ENCODE results near the gene BTBD7.

BTBD7 gene

DNA sequence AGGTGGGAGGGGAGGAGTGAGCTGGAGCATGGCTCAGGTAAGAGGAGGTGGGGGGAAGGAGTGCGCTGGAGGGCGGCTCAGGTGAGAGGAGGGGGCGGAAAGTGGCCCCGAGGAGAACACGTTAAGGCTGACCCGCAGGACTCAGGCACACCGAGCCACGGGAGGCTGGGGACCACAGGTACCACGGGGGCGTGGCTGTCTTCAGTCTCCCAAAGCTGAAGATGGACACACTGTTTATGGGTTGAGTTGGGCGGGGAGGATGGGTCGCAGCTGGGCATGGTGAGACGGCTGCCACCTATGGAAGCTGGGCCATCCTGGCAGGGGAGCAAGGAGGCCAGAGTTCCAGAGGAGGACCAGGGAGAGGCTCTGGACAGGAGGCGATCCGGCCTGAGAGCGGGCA lies 102.3 kb downstream of the BTBD7 start:
- H3K27me3 Mint-ChIP-seq: peaks cover 11% of the 10 kb centered on the region
- peaks cover 11% of the 10 kb centered on the region for H3K4me1 Mint-ChIP-seq
- H3K27ac Mint-ChIP-seq: no peak overlapping the region
- H3K4me3 Mint-ChIP-seq: peak overlapping the region; percentile 68
- ATAC-seq: no peak
- peaks cover 31% of the 10 kb centered on the region for H3K36me3 Mint-ChIP-seq (ENCODE audit: low read depth)
- DNase-seq: no peak
- H3K9me3 Mint-ChIP-seq: no peaks in the 10 kb centered on the region

DNA sequence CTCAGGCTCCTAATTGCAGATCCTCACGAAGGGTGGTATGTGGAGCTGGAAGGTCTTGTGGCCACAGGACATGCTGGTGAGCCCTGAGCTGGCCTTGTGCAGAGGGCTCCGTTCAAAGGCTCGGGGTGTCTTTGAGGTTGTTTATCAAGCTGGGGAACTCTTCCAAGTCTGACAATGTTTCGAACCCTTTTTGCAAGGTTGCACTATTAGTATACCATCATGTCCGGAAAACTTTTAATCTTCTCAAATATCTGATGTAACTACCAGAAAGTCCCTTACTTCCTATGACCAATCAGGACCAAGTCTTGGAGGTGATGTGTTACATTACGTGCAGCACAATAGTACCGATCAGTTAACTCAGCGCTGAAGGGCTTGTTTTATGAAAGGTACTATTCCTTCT lies 104.3 kb downstream of the BTBD7 start:
- no peak overlapping the region for H3K4me3 Mint-ChIP-seq
- peaks cover 40% of the 10 kb centered on the region for H3K36me3 Mint-ChIP-seq (ENCODE audit: low read depth)

GRCh38 chr14:93223565-93223964 lies 109.3 kb downstream of the BTBD7 start:
- Mint-ChIP-seq H3K9me3 (no peaks in the 10 kb centered on the region), H3K27ac (no peak overlapping the region), H3K36me3 (ENCODE audit: low read depth) (peaks cover 56% of the 10 kb centered on the region), H3K27me3 (no peaks in the 10 kb centered on the region), H3K4me3 (no peak overlapping the region), H3K4me1 (peaks cover 9% of the 10 kb centered on the region)
- ATAC-seq (no peak), DNase-seq (no peak)

More for the DNA sequence above, 104.3 kb downstream of the BTBD7 start:
- peaks cover 11% of the 10 kb centered on the region for H3K4me1 Mint-ChIP-seq
- DNase-seq: no peak
- no peak overlapping the region for H3K27ac Mint-ChIP-seq
- H3K27me3 Mint-ChIP-seq: peaks cover 11% of the 10 kb centered on the region
- no peak for ATAC-seq
- H3K9me3 Mint-ChIP-seq: no peaks in the 10 kb centered on the region

- Mint-ChIP-seq H3K27me3 (no peaks in the 10 kb centered on the region), H3K9me3 (no peaks in the 10 kb centered on the region), H3K4me1 (peaks cover 9% of the 10 kb centered on the region), H3K36me3 (ENCODE audit: low read depth) (peaks cover 46% of the 10 kb centered on the region), H3K4me3 (no peak overlapping the region), H3K27ac (no peak overlapping the region)
- no peak for ATAC-seq
- no peak for DNase-seq
These were observed 112.3 kb downstream of the BTBD7 start for GRCh38 chr14:93220509-93220908.

DNA sequence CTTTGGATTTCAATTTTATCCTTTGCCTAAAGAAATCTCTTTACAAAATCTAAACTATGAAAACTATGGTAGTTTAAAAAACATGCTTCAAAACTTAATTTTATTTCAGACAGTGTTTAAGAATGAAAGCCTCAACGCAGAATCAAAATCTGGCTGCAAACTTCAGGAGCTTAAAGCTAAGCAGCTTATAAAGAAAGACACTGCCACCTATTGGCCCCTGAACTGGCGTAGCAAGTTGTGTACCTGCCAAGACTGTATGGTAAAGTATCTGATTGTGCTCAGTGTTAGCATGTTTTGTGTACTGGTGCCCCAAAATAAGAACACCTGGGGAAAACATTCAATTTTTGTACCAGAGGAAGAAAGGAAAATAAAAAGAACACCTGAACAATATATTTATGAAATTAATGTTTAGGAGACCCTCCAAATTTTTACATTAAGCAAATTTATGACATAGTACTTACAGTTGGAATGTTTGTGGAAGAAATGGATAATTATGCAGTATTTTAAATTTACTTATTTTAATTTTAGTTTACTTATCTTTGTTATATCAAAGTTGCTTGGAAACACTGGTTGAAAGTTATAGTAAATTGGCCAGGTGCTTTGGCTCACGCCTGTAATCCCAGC lies 113.6 kb downstream of the BTBD7 start:
- Mint-ChIP-seq H3K27me3 (no peaks in the 10 kb centered on the region), H3K4me1 (peaks cover 9% of the 10 kb centered on the region), H3K9me3 (no peaks in the 10 kb centered on the region), H3K36me3 (ENCODE audit: low read depth) (peaks cover 51% of the 10 kb centered on the region), H3K27ac (no peak overlapping the region), H3K4me3 (no peak overlapping the region)
- DNase-seq (no peak), ATAC-seq (peak; percentile 73)

- no peak overlapping the region for H3K27ac Mint-ChIP-seq
- ATAC-seq (no peak), DNase-seq (no peak)
- H3K9me3 Mint-ChIP-seq: no peaks in the 10 kb centered on the region
- H3K36me3 Mint-ChIP-seq (ENCODE audit: low read depth): peaks cover 46% of the 10 kb centered on the region
- peaks cover 4% of the 10 kb centered on the region for H3K4me1 Mint-ChIP-seq
- no peaks in the 10 kb centered on the region for H3K27me3 Mint-ChIP-seq
- no peak overlapping the region for H3K4me3 Mint-ChIP-seq
These were observed 118.2 kb downstream of the BTBD7 start for GRCh38 chr14:93214598-93214997.

- DNase-seq: no peak
- no peak overlapping the region for H3K4me3 Mint-ChIP-seq
- H3K27me3 Mint-ChIP-seq: no peaks in the 10 kb centered on the region
- ATAC-seq: no peak
- peaks cover 38% of the 10 kb centered on the region for H3K36me3 Mint-ChIP-seq (ENCODE audit: low read depth)
- no peaks in the 10 kb centered on the region for H3K9me3 Mint-ChIP-seq
- peaks cover 18% of the 10 kb centered on the region for H3K4me1 Mint-ChIP-seq
- no peak overlapping the region for H3K27ac Mint-ChIP-seq
These were observed 120.4 kb downstream of the BTBD7 start for GRCh38 chr14:93212432-93212831.

DNA sequence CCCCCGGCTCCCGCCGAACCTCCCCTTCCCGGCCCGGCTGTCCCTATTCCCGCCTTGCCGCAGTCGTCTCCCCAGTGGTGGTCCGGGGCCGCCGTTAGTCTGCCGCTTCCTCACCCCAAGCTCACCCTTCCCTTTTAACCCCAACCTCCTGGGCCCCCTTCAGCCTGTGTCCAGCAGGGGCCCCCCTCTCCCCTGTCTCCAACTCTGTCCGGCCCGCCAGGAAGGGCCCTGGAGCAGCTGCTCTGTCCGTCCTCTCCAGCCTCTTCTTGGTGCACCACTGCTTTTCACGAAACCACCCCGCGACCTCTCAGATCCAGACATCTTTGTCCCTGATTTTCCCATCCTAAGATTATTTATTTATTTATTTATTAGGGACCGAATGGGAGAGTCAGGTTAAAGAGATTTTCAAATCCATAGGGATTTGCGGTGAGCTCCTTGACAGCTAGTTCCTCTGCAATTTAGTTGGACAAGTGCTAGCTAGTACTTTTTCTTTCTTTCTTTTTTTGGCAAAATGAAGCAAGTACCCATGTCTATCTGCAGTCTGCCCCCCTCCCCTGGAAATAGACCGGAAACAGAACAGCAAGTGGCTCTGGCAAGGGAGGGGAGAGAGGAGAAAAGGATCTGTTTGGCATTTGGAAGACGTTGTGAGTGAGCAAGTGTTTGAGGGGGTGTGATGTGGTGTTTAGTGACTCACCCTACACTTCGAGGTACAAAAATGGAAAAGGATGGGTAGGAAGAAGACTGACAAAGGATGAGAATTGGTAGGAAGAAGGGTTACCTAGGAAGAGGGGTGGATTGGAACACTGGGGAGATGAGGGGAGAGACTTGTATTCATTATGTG lies 125.1 kb downstream of the BTBD7 start:
- Mint-ChIP-seq H3K4me1 (peaks cover 41% of the 10 kb centered on the region), H3K36me3 (ENCODE audit: low read depth) (peaks cover 27% of the 10 kb centered on the region), H3K4me3 (peak overlapping the region; percentile 84), H3K27me3 (no peaks in the 10 kb centered on the region), H3K9me3 (no peaks in the 10 kb centered on the region), H3K27ac (peak overlapping the region; percentile 88)
- ATAC-seq (peak; percentile 62), DNase-seq (peak; percentile 49)

DNA sequence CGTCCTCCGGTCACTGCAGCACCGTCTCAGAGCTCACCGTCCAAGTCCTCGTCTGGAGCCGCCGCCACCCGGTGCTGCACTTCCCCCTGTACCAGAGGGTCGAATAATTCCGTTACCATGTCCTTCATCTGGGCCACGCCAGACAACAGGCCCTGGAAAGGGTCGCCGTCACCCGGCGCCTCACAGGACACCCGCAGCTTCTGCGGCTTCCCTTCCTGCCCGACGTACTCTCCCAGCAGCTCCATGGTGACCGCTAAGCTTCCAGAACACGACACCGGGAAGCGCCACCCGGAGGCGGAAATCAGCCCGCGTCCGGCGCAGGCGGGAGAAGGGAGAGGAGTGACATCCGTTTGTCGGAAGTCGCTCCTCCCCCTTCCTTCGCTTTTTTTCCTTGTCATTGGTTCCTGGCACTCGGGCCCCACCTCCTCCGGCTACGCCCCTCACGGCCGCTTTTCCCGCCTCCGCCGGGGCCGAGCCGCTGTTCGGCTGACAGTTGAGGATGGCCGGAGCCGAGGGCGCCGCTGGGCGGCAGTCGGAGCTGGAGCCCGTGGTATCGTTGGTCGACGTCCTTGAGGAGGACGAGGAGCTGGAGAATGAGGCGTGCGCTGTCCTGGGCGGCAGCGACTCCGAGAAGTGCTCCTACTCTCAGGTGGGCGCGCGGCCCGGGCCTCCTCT lies 125.9 kb downstream of the BTBD7 start, which contains the start of the genes GON7 and UBR7:
Gene GON7 (minus strand): TSS at position 273 of the 675 bp plus-strand sequence. CDS start 28 bp downstream, at position 245.
Gene UBR7 (plus strand): TSS at position 464 of the 675 bp plus-strand sequence. CDS start 36 bp downstream, at position 500.
- H3K4me1 Mint-ChIP-seq: peaks cover 41% of the 10 kb centered on the region
- H3K36me3 Mint-ChIP-seq (ENCODE audit: low read depth): peaks cover 25% of the 10 kb centered on the region

GRCh38 chr14:93201155-93201704 lies 131.6 kb downstream of the BTBD7 start:
- no peak overlapping the region for H3K4me3 Mint-ChIP-seq
- ATAC-seq (no peak), DNase-seq (no peak)
- H3K4me1 Mint-ChIP-seq: peaks cover 21% of the 10 kb centered on the region
- no peak overlapping the region for H3K27ac Mint-ChIP-seq
- H3K27me3 Mint-ChIP-seq: no peaks in the 10 kb centered on the region
- H3K36me3 Mint-ChIP-seq (ENCODE audit: low read depth): peaks cover 21% of the 10 kb centered on the region
- no peaks in the 10 kb centered on the region for H3K9me3 Mint-ChIP-seq

More for the DNA sequence above, 125.9 kb downstream of the BTBD7 start, which contains the start of the genes GON7 and UBR7:
- ATAC-seq (peak; percentile 86), DNase-seq (peak; percentile 94)
- Mint-ChIP-seq H3K4me3 (peak within 1 kb of the TSS; percentile 84), H3K27ac (peak within 1 kb of the TSS; percentile 88), H3K27me3 (no peaks in the 10 kb centered on the region), H3K9me3 (no peaks in the 10 kb centered on the region)

- Mint-ChIP-seq H3K9me3 (no peaks in the 10 kb centered on the region), H3K27me3 (no peaks in the 10 kb centered on the region), H3K36me3 (ENCODE audit: low read depth) (peaks cover 19% of the 10 kb centered on the region), H3K4me1 (peaks cover 14% of the 10 kb centered on the region), H3K27ac (no peak overlapping the region), H3K4me3 (no peak overlapping the region)
- DNase-seq (no peak), ATAC-seq (no peak)
These were observed 132.3 kb downstream of the BTBD7 start for GRCh38 chr14:93200553-93200952.

GRCh38 chr14:93199031-93199430 lies 133.8 kb downstream of the BTBD7 start:
- Mint-ChIP-seq H3K27ac (no peak overlapping the region), H3K9me3 (no peaks in the 10 kb centered on the region), H3K27me3 (no peaks in the 10 kb centered on the region), H3K36me3 (ENCODE audit: low read depth) (peaks cover 10% of the 10 kb centered on the region), H3K4me1 (no peaks in the 10 kb centered on the region), H3K4me3 (no peak overlapping the region)
- ATAC-seq (no peak), DNase-seq (no peak)

DNA sequence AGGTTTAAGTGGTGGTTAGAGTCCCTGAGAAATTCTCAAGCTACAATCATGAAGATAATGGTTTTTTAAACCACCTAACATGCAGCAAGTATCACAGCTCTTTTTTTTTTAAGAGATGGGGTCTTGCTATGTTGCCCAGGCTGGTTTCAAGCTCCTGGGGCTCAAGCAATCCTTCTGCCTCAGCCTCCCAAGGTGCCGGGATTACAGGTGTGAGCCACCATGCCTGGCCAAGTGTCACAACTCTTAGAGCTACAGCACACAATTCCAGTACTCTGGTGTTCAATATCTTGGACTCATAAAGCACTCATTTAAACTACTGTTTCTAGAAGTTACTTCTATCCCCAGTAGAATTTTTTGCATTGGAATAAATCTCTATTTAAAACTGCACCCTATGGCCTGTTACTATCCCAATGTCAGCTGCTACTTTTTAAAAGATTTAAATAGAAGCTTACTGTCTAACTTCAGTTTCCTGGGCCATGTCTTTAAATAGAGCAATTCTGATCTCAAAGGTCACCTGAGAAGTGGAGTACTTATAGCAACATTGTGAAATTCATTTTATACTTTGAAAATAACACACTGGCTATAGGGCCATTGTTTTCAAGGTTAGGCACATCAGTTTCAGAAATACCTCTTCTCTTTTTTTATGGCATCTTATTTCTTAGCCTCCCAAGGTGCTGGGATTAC lies 137.4 kb downstream of the BTBD7 start:
- no peak for DNase-seq
- no peak overlapping the region for H3K27ac Mint-ChIP-seq
- no peak overlapping the region for H3K4me3 Mint-ChIP-seq
- ATAC-seq: no peak
- no peaks in the 10 kb centered on the region for H3K27me3 Mint-ChIP-seq
- H3K36me3 Mint-ChIP-seq (ENCODE audit: low read depth): peaks cover 10% of the 10 kb centered on the region
- no peaks in the 10 kb centered on the region for H3K4me1 Mint-ChIP-seq
- no peaks in the 10 kb centered on the region for H3K9me3 Mint-ChIP-seq
